Stimulated activated CD8-positive, alpha-beta memory T cell treated with anti-CD3 and anti-CD28 coated beads, Interleukin-12 subunit alpha, Interleukin-12 subunit beta, amount 100 ng/mL, for 4 hours (primary cell): ENCODE data around the gene CNOT6.
"Not testable (repeated sequence)": the region's sequence is repeated elsewhere in the genome, so short reads cannot be mapped to it uniquely, and the experiment has no call there.

ENCODE experiments used
- DNase-seq: peaks from one replicate; pipeline ENCODE4 v3.0.0-alpha.2; 2020; ENCODE audit warnings: low read depth

Gene CNOT6

GRCh38 chr5:180521101-180521500, 26.9 kb downstream of the CNOT6 start:
- DNase-seq, result no peak

GRCh38 chr5:180521591-180521990, 27.4 kb downstream of the CNOT6 start:
- no peak for DNase-seq

- DNase-seq, result no peak
Observed at GRCh38 chr5:180522330-180522729, 28.2 kb downstream of the CNOT6 start.

GRCh38 chr5:180523629-180524466, 29.7 kb downstream of the CNOT6 start:
- DNase-seq, result no peak

- DNase-seq, result no peak
Observed at GRCh38 chr5:180525399-180525798, 31.2 kb downstream of the CNOT6 start.

GRCh38 chr5:180526269-180526668, 32.1 kb downstream of the CNOT6 start:
- no peak for DNase-seq

- DNase-seq, result no peak
Observed at GRCh38 chr5:180527659-180528058, 33.5 kb downstream of the CNOT6 start.

GRCh38 chr5:180531036-180531585, 36.9 kb downstream of the CNOT6 start:
- not testable (repeated sequence) for DNase-seq

GRCh38 chr5:180532268-180532667, 38.1 kb downstream of the CNOT6 start:
- no peak for DNase-seq

- DNase-seq, result no peak
Observed at GRCh38 chr5:180533845-180534244, 39.7 kb downstream of the CNOT6 start.

- no peak for DNase-seq
Observed at GRCh38 chr5:180535573-180535972, 41.4 kb downstream of the CNOT6 start.

- DNase-seq, result no peak
Observed at GRCh38 chr5:180540050-180540694, 46.0 kb downstream of the CNOT6 start.

- DNase-seq, result no peak
Observed at GRCh38 chr5:180541710-180542109, 47.5 kb downstream of the CNOT6 start.

- DNase-seq, result no peak
Observed at GRCh38 chr5:180545248-180545647, 51.1 kb downstream of the CNOT6 start.

- no peak for DNase-seq
Observed at GRCh38 chr5:180548563-180548962, 54.4 kb downstream of the CNOT6 start.

GRCh38 chr5:180553530-180553929, 59.4 kb downstream of the CNOT6 start:
- DNase-seq, result no peak

- no peak for DNase-seq
Observed at GRCh38 chr5:180555168-180555921, 61.2 kb downstream of the CNOT6 start.

- DNase-seq, result no peak
Observed at GRCh38 chr5:180557217-180557809, 63.1 kb downstream of the CNOT6 start.

GRCh38 chr5:180558232-180558631, 64.1 kb downstream of the CNOT6 start:
- no peak for DNase-seq

GRCh38 chr5:180563994-180564393, 69.8 kb downstream of the CNOT6 start:
- DNase-seq, result no peak

- no peak for DNase-seq
Observed at GRCh38 chr5:180568914-180569313, 74.7 kb downstream of the CNOT6 start.

GRCh38 chr5:180575571-180575970, 81.4 kb downstream of the CNOT6 start:
- no peak for DNase-seq
